HCT116 (cell line): ENCODE measurements around the gene DOCK1. TPM values are rescaled to one million over a fixed set of nuclear protein-coding genes. Genes with fewer than 3 reads are reported as not detected.

Experiments
- ATAC-seq: fragments of 200-7000 bp; cut with Tn5 transposase; 2 replicates; pipeline ENCODE4 v1.9.1; 2020; ENCODE audit warnings: mild to moderate bottlenecking, moderate library complexity
- BruUV-seq: library from RNA; stranded (reverse); fragments of 400-500 nt; replicated peaks from 2 replicates; lab custom pipeline; 2021; lab: Mats Ljungman, UMichigan
- CTCF ChIA-PET: fragments of 300-600 bp; sonication (Branson Sonifier 250); formaldehyde crosslinking; loops from one replicate; lab custom pipeline; 2021; ENCODE audit warnings: antibody characterized with exemption; lab: Charles Lee
- POLR2A ChIA-PET: fragments of 300-600, 350-600 bp; sonication (Branson Sonifier 250); formaldehyde crosslinking; loops from one replicate; lab custom pipeline; 2021; ENCODE audit warnings: antibody characterized with exemption; lab: Charles Lee
- RAD21 ChIA-PET, 2 experiments: fragments of 300-600 bp; sonication (Branson Sonifier 250); formaldehyde crosslinking; loops; one replicate each; lab custom pipeline; 2023; ENCODE audit warnings: low total read pairs in 2 of 2; ENCODE audit not compliant: uncharacterized antibody in 2 of 2, unreplicated experiment in 2 of 2, low non-redundant PET in 1 of 2; lab: Charles Lee
- DNase-seq: peaks from one replicate; pipeline ENCODE4 v3.0.0-alpha.2; 2010; ENCODE audit warnings: low read depth, low spot score
- H2AFZ ChIP-seq: fragments of 200-600 bp; shearing (Covaris generic), sonication (generic); 2 replicates; pipeline ENCODE4 v1.6.1; 2017; ENCODE audit warnings: low read depth, mixed run types, mixed read lengths, antibody characterized with exemption, low read length; ENCODE audit not compliant: poor library complexity, severe bottlenecking
- H3K27ac ChIP-seq: 2 replicates; pipeline ENCODE4 v1.5.1; 2012; ENCODE audit warnings: low read depth, low read length
- H3K27me3 ChIP-seq: fragments of 200-600 bp; sonication (generic); 2 replicates; pipeline ENCODE4 v1.6.1; 2016; ENCODE audit warnings: mixed run types, low read length, mixed read lengths; ENCODE audit not compliant: insufficient read depth
- H3K36me3 ChIP-seq, 2 experiments: fragments of 200-500 bp in 1 of 2; fragments of 200-600 bp in 1 of 2; sonication (Bioruptor generic) in 1 of 2; sonication (generic) in 1 of 2; 2 replicates each; pipeline versions ENCODE4 v1.5.1 to v1.6.1; 2014 to 2016; ENCODE audit warnings: low read length in 2 of 2, inconsistent platforms in 1 of 2, mixed read lengths in 1 of 2, mixed run types in 1 of 2; ENCODE audit not compliant: insufficient read depth in 2 of 2, control insufficient read depth in 1 of 2
- H3K4me1 ChIP-seq, 2 experiments: fragments of 200-600 bp in 1 of 2; sonication (generic) in 1 of 2; 2 replicates each; pipeline versions ENCODE4 v1.5.1 to v1.6.1; 2012 to 2017; ENCODE audit warnings: low read length in 2 of 2, inconsistent platforms in 1 of 2, mild to moderate bottlenecking in 1 of 2, mixed read lengths in 1 of 2, mixed run types in 1 of 2, moderate library complexity in 1 of 2; ENCODE audit not compliant: insufficient read depth in 2 of 2, control insufficient read depth in 1 of 2
- H3K4me2 ChIP-seq: fragments of 200-600 bp; sonication (generic); 2 replicates; pipeline ENCODE4 v1.6.1; 2017; ENCODE audit warnings: mixed run types, low read length, mixed read lengths
- H3K4me3 ChIP-seq, 2 experiments: fragments of 200-600 bp in 1 of 2; sonication (generic) in 1 of 2; replicated peaks in 1 of 2; 2 replicates each; pipeline ENCODE4 v1.5.1; 2011 to 2016; ENCODE audit warnings: low read length in 2 of 2, control low read depth in 1 of 2, low read depth in 1 of 2, mild to moderate bottlenecking in 1 of 2, mixed read lengths in 1 of 2, mixed run types in 1 of 2
- H3K79me2 ChIP-seq: fragments of 200-600 bp; sonication (generic); 2 replicates; pipeline ENCODE4 v1.6.1; 2017; ENCODE audit warnings: mild to moderate bottlenecking, mixed run types, low read length, moderate library complexity, mixed read lengths; ENCODE audit not compliant: insufficient read depth
- H3K9ac ChIP-seq: fragments of 200-600 bp; sonication (generic); 2 replicates; pipeline ENCODE4 v1.6.1; 2016; ENCODE audit warnings: low read length, mixed read lengths
- H3K9me2 ChIP-seq: fragments of 200-600 bp; sonication (generic), shearing (Covaris generic); 2 replicates; pipeline ENCODE4 v1.6.1; 2017; ENCODE audit warnings: mixed run types, mild to moderate bottlenecking, moderate library complexity; ENCODE audit not compliant: insufficient read depth
- H3K9me3 ChIP-seq, 2 experiments: fragments of 200-500 bp in 1 of 2; fragments of 200-600 bp in 1 of 2; sonication (Bioruptor generic) in 1 of 2; sonication (generic) in 1 of 2; 2 replicates each; pipeline ENCODE4 v1.6.1; 2014 to 2017; ENCODE audit warnings: low read length in 2 of 2, mixed read lengths in 2 of 2, inconsistent platforms in 1 of 2, low read depth in 1 of 2, mild to moderate bottlenecking in 1 of 2, mixed run types in 1 of 2, moderate library complexity in 1 of 2; ENCODE audit not compliant: control insufficient read depth in 1 of 2, insufficient read depth in 1 of 2
- H4K20me1 ChIP-seq: fragments of 200-600 bp; sonication (generic), shearing (Covaris generic); 2 replicates; pipeline ENCODE4 v1.6.1; 2017; ENCODE audit warnings: mixed run types, mild to moderate bottlenecking, moderate library complexity; ENCODE audit not compliant: insufficient read depth
- ATF3 ChIP-seq: IDR thresholded peaks from 2 replicates; pipeline ENCODE4 v1.6.1; 2012
- EGR1 ChIP-seq: IDR thresholded peaks from 2 replicates; pipeline ENCODE4 v1.6.1; 2012; ENCODE audit warnings: low read depth
- EZH2phosphoT487 ChIP-seq: fragments of 200-600 bp; IDR thresholded peaks from 2 replicates; pipeline ENCODE4 v1.6.1; 2018; ENCODE audit warnings: antibody characterized with exemption, borderline replicate concordance
- JUND ChIP-seq: IDR thresholded peaks from 2 replicates; pipeline ENCODE4 v1.6.1; 2012
- MAX ChIP-seq: IDR thresholded peaks from 2 replicates; pipeline ENCODE4 v1.6.1; 2012
- POLR2AphosphoS5 ChIP-seq: IDR thresholded peaks from 2 replicates; pipeline ENCODE4 v1.6.1; 2011; ENCODE audit warnings: mild to moderate bottlenecking, low read depth, low read length, moderate library complexity
- RAD21 ChIP-seq: IDR thresholded peaks from 2 replicates; pipeline ENCODE4 v1.6.1; 2012; ENCODE audit warnings: low read depth, mild to moderate bottlenecking
- SIN3A ChIP-seq: IDR thresholded peaks from 2 replicates; pipeline ENCODE4 v1.6.1; 2012; ENCODE audit warnings: low read depth
- YY1 ChIP-seq: IDR thresholded peaks from 2 replicates; pipeline ENCODE4 v1.6.1; 2011; ENCODE audit warnings: low read length, low read depth, moderate library complexity, mild to moderate bottlenecking; ENCODE audit not compliant: insufficient replicate concordance; ENCODE audit errors: extremely low read depth
- ZBTB33 ChIP-seq: IDR thresholded peaks from 2 replicates; pipeline ENCODE4 v1.6.1; 2011; ENCODE audit warnings: mild to moderate bottlenecking, low read length, moderate library complexity; ENCODE audit not compliant: insufficient replicate concordance; ENCODE audit errors: extremely low read depth
- ZNF274 ChIP-seq: fragments of 200-500 bp; sonication (Bioruptor generic); IDR thresholded peaks from 2 replicates; pipeline ENCODE4 v1.6.1; 2014; ENCODE audit warnings: mild to moderate bottlenecking, low read depth, low read length, inconsistent platforms
- intact Hi-C: fragments of 100-400 bp; cut with micrococcal nuclease; formaldehyde crosslinking; loops from 2 replicates; pipeline ENCODE4 v1.10.0; 2022
- total RNA-seq: library from RNA; stranded (reverse); gene quantifications from one replicate; pipeline ENCODE4 v1.2.1, GENCODE V29; 2021; ENCODE audit not compliant: unreplicated experiment
- TF ChIP-seq, protein P1 (sequence below): IDR thresholded peaks from 2 replicates; pipeline ENCODE4 v1.6.1; 2012; ENCODE audit warnings: low read depth
- TF ChIP-seq, protein P2 (sequence below), 3 experiments: fragments of 200-600 bp in 1 of 3; sonication (generic) in 1 of 3; IDR thresholded peaks in 2 of 3; conservative IDR thresholded peaks in 1 of 3; 2 replicates each; pipeline ENCODE4 v1.5.1; 2012 to 2017; ENCODE audit warnings: low read depth in 2 of 3, low read length in 2 of 3, antibody characterized with exemption in 1 of 3, borderline replicate concordance in 1 of 3, control low read depth in 1 of 3, mild to moderate bottlenecking in 1 of 3, mixed read lengths in 1 of 3, mixed run types in 1 of 3, moderate library complexity in 1 of 3; ENCODE audit not compliant: insufficient read depth in 1 of 3

The DOCK1 gene
- total RNA-seq, 1 experiment from 2014 or later = 46.5 TPM

DNA sequence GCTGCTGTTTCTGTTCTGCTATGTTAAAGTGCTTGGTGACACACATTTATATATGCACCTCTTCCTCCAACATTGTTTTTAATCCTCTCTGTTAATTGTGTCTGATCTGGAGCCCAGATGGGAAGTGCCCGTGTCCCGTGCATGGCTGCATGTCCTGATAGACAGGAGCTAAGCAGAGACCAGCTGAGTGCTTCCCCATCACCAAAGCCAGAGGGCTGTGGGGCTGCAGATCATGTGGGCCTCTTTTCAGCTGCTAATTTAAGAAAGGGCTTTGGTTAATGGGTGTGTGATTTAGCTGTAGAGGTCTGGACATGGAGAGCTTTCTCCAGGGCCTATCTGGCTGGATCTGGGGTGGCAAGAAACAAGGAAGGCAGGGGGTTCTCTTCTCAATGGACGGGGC, 547.3 kb downstream of the DOCK1 start:
- POLR2A ChIA-PET = no interaction called here
- no peaks in the 10 kb centered on the region; a peak in 1 of 4 replicates for H3K36me3 ChIP-seq
- CTCF ChIA-PET = no interaction called here
- no peaks in the 10 kb centered on the region for H3K4me1 ChIP-seq
- no peaks in the 10 kb centered on the region for H3K27me3 ChIP-seq
- H3K4me2 ChIP-seq = no peak overlapping the region
- TF ChIP-seq, protein P1, sequence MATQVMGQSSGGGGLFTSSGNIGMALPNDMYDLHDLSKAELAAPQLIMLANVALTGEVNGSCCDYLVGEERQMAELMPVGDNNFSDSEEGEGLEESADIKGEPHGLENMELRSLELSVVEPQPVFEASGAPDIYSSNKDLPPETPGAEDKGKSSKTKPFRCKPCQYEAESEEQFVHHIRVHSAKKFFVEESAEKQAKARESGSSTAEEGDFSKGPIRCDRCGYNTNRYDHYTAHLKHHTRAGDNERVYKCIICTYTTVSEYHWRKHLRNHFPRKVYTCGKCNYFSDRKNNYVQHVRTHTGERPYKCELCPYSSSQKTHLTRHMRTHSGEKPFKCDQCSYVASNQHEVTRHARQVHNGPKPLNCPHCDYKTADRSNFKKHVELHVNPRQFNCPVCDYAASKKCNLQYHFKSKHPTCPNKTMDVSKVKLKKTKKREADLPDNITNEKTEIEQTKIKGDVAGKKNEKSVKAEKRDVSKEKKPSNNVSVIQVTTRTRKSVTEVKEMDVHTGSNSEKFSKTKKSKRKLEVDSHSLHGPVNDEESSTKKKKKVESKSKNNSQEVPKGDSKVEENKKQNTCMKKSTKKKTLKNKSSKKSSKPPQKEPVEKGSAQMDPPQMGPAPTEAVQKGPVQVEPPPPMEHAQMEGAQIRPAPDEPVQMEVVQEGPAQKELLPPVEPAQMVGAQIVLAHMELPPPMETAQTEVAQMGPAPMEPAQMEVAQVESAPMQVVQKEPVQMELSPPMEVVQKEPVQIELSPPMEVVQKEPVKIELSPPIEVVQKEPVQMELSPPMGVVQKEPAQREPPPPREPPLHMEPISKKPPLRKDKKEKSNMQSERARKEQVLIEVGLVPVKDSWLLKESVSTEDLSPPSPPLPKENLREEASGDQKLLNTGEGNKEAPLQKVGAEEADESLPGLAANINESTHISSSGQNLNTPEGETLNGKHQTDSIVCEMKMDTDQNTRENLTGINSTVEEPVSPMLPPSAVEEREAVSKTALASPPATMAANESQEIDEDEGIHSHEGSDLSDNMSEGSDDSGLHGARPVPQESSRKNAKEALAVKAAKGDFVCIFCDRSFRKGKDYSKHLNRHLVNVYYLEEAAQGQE = no peak
- TF ChIP-seq ZBTB33 (no peak), JUND (no peak), EZH2phosphoT487 (no peak), SIN3A (no peak), RAD21 (no peak), MAX (no peak), ATF3 (no peak), POLR2AphosphoS5 (no peak), EGR1 (no peak), YY1 (no peak), ZNF274 (no peak)
- TF ChIP-seq, protein P2, sequence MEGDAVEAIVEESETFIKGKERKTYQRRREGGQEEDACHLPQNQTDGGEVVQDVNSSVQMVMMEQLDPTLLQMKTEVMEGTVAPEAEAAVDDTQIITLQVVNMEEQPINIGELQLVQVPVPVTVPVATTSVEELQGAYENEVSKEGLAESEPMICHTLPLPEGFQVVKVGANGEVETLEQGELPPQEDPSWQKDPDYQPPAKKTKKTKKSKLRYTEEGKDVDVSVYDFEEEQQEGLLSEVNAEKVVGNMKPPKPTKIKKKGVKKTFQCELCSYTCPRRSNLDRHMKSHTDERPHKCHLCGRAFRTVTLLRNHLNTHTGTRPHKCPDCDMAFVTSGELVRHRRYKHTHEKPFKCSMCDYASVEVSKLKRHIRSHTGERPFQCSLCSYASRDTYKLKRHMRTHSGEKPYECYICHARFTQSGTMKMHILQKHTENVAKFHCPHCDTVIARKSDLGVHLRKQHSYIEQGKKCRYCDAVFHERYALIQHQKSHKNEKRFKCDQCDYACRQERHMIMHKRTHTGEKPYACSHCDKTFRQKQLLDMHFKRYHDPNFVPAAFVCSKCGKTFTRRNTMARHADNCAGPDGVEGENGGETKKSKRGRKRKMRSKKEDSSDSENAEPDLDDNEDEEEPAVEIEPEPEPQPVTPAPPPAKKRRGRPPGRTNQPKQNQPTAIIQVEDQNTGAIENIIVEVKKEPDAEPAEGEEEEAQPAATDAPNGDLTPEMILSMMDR (IDR thresholded peaks at IDR 0.05 in 2 of 3, conservative IDR thresholded peaks at IDR 0.05 in 1 of 3; ENCODE audit: borderline replicate concordance in 1 of 3, insufficient read depth in 1 of 3, low read depth in 2 of 3, low read length in 2 of 3) = no peak
- H3K9me3 ChIP-seq = no peaks in the 10 kb centered on the region
- H4K20me1 ChIP-seq = no peaks in the 10 kb centered on the region
- no peak overlapping the region for H3K4me3 ChIP-seq
- H2AFZ ChIP-seq = no peak overlapping the region
- DNase-seq (no peak), ATAC-seq (no peak)
- H3K9me2 ChIP-seq = no peaks in the 10 kb centered on the region
- H3K79me2 ChIP-seq = no peaks in the 10 kb centered on the region
- BruUV-seq = no TSS peak
- RAD21 ChIA-PET = no interaction called here
- H3K27ac ChIP-seq = no peak overlapping the region
- H3K9ac ChIP-seq = no peak overlapping the region
- intact Hi-C loops = no loop called here
